Measurements from ENCODE around the gene TXNRD2.

The TXNRD2 gene

GRCh38 chr22:19966908-19967750, 25.5 kb upstream of the TXNRD2 start:
- DNase-seq (ENCODE audit: low read depth), result no peak

DNA sequence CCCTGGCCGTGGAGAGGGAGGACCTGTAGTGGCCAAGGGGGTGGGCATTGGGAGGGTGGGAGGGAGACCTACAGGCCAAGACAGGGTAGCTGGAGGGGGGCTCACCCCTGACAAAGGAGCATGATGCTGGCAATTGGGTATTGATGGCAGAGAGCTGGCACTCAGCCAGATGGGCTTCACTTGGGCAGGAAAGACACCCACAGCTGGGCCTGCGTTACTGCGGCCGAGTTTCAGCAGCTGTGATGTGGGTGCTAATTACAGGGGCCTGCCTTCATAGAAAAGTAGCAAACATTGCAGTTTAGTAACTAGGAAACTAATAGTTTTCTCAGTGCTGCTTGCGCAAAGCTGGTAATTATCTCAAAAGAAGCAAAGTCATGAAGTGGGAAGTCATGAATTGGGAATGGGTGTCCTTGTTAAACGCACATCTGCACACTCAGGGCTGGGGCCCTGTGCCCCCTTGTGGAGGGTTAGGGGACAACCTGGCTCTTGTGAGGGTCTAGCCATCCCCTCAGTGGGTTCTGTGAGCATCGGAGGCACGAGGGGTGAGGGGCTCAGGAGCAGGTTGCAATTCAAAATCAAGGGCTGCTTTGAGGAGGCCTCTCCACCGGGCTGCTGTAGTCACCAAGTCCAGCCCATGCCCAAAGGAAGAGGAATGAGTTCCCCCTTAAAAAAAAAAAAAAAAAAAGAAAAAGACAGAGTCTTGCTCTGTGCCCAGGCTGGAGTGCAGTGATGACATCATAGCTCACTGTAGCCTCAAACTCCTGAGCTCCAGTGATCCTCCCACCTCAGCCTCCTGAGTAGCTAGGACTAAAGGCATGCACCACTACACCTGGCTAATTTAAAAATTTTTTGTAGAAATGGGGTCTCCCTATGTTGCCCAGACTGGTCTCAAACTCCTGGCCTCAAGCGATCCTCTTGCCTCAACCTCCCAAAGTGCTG, 24.4 kb upstream of the TXNRD2 start:
- DNase-seq (ENCODE audit: low read depth), result no peak

- DNase-seq (ENCODE audit: low read depth), result no peak
These were observed 23.2 kb upstream of the TXNRD2 start for GRCh38 chr22:19964701-19965386.

DNA sequence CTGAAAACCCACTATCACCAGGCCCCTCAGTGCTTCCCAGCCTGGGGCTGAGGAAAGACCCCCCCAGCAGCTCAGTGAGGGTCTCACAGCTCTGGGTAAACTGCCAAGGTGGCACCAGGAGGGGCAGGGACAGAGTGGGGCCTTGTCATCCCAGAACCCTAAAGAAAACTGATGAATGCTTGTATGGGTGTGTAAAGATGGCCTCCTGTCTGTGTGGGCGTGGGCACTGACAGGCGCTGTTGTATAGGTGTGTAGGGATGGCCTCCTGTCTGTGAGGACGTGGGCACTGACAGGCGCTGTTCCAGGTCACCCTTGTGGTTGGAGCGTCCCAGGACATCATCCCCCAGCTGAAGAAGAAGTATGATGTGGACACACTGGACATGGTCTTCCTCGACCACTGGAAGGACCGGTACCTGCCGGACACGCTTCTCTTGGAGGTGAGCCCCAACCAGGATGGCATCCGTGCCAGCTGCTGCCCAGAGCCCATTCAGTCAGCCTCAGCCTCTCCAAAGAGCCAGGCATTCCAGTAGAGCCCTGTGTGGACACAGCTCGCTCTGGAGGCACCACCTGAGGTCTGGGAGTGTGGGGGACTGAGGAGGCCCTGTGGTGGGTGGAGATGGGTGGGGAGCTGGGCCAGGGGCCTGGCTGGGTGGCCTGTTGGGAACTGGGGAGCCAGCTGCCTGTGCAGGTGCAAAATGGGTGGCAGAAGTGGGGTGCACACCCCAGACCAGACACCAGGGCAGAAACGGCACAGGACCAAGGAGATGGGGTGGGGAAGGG, 22.4 kb upstream of the TXNRD2 start:
- no peak for DNase-seq (ENCODE audit: low read depth)

DNA sequence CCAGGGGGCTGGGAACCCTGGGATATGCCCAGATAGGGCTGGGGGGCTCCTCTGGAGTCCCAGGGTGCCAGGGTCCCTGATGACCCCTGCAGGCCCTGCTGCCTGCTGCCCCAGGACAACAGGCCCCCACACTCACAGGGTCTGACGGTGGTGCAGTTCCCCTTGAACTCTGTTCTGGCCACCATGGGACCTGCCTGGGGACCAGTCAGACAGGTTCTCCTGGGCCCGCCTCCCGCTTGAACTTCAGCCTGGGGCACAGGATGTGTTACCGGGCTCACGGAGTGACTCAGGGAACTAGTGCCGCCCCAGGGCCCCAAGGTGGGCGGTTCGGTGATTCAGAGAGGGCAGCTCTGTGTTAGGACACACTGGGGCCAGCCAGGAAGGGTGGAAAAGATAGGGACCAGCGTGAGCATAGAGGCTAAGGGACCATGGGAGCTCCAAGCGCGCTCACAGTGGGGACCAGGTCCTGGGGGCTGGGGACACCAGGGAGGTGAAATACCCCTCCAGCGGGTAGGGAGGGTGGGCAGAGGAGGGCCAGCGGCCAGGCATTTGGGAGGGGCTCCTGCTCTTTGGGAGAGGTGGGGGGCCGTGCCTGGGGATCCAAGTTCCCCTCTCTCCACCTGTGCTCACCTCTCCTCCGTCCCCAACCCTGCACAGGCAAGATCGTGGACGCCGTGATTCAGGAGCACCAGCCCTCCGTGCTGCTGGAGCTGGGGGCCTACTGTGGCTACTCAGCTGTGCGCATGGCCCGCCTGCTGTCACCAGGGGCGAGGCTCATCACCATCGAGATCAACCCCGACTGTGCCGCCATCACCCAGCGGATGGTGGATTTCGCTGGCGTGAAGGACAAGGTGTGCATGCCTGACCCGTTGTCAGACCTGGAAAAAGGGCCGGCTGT, 21.5 kb upstream of the TXNRD2 start:
- DNase-seq (ENCODE audit: low read depth), result no peak

DNA sequence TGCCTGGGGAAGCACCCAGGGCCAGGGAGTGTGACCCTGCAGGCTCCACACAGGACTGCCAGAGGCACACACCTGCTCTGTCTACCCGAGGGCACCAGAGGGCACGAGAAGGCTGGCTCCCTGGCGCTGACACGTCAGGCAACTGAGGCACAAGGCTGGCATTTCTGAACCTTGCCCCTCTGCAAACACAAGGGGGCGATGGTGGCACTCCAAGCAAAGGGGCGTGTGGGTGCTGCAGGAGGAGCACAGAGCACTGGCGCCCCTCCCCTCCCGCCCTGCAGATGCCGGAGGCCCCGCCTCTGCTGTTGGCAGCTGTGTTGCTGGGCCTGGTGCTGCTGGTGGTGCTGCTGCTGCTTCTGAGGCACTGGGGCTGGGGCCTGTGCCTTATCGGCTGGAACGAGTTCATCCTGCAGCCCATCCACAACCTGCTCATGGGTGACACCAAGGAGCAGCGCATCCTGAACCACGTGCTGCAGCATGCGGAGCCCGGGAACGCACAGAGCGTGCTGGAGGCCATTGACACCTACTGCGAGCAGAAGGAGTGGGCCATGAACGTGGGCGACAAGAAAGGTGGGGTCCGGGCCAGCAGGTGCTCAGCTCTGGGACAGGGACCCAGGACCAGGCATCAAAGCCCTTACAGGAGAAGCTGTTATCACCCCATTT, 20.8 kb upstream of the TXNRD2 start:
- DNase-seq (ENCODE audit: low read depth), result peak; percentile 51

DNA sequence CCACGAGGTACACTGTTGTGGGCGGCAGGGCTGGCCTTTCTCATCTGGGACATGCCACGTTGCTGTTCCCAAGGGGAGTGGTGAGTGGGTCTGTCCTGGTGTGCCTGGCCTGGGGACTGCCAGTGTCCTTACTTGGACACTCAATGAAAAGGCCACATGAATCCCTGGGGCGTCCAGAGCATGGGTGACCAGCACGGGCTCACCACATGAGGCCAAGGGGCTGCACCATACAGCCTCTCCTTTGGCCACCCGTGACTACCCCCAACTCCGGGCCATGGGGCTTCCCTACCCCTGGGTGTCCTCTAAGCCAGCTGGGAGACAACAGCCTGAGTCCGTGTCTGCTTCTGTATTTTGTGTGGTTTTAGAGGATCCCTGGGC, 20.2 kb upstream of the TXNRD2 start:
- DNase-seq (ENCODE audit: low read depth), result no peak

- DNase-seq (ENCODE audit: low read depth), result no peak
These were observed 19.6 kb upstream of the TXNRD2 start for GRCh38 chr22:19961201-19961580.

DNA sequence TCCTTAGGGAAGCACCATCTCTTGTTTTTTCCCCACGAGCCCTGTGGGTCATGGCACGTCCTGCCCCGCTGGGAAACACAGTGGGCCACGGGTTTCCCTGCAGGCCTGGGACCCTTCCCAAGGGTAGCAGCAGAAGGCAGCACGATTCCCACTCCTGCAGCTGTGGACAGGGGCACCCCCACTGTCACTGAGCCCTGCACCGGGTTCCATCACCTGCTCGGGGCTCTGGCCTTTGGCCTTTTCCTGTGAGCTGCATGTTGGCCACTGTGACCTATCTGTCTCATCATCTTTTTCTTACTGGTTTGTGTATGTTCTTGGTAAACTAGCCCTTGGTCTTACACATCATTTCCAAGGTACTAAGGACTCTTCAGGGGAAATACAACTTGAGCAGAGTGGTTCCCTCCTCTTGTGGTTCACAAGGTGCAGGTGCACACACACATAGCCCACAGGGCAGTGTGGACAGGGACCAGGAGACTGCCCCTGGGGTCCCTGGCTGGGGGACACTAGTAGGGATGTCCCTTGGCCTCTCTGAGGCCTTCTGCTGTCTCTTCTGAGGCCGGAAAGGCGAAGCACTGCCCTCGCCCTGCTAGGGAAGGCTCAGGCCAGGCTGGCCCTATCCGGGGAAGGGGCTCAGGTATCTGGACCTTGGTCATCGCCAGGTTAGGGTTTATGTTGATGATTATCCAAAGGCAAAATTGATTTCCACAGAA, 19.0 kb upstream of the TXNRD2 start:
- no peak for DNase-seq (ENCODE audit: low read depth)

- no peak for DNase-seq (ENCODE audit: low read depth)
These were observed 18.2 kb upstream of the TXNRD2 start for GRCh38 chr22:19959587-19960490.

GRCh38 chr22:19959043-19959586, 17.5 kb upstream of the TXNRD2 start:
- no peak for DNase-seq (ENCODE audit: low read depth)

DNA sequence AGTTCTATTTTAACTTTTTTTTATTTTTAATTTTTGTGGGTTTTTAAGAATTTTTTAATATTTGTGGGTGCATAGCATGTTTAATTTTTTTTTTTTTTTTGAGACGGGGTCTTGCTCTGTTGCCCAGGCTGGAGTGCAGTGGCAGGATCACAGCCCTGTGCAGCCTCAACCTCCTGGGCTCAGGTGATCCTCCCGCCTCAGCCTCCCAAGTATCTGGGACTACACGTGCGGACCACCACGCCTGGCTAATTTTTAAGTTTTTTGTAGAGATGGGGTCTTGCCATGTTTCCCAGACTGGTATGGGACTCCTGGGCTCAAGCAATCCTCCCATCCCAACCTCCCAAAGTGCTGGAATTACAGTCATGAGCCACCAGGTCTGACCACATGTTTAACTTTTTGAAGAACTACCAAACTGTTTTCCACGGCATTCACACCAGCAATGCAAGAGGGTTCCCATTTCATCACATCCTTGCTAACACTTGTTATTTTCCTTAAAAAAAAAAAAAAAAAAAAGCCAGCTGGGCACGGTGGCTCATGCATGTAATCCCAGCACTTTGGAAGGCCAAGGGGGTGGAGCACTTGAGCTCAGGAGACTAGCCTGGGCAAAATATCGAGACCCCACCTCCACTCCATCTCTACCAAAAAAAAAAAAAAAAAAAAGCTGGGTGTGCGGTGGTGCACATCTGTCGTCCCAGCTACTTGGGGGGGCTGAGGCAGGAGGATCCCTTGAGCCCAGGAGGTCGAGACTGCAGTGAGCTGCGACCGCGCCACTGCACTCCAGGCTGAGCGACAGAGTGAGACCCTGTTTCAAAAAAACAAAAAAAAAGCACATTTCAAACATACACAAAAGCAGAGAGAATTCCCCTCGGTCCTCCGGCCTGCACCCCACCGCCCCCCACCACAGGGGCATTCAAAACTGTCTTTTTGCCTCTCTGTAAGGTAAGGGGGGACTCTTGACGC, 16.7 kb upstream of the TXNRD2 start:
- no peak for DNase-seq (ENCODE audit: low read depth)

- no peak for DNase-seq (ENCODE audit: low read depth)
These were observed 15.8 kb upstream of the TXNRD2 start for GRCh38 chr22:19957445-19957844.

GRCh38 chr22:19955241-19956128, 13.9 kb upstream of the TXNRD2 start:
- no peak for DNase-seq (ENCODE audit: low read depth)

GRCh38 chr22:19951346-19951745, 9.7 kb upstream of the TXNRD2 start:
- no peak for DNase-seq (ENCODE audit: low read depth)
